PC-9 (cell line): ENCODE data around the gene TCP11L2.

Experiments used
- EZH2 ChIP-seq: fragments of 200-600 bp; sonication (generic); IDR thresholded peaks from 2 replicates; pipeline ENCODE4 v1.8.0; 2017; ENCODE audit warnings: antibody characterized with exemption, low read depth
- TF ChIP-seq, protein P1 (sequence below): fragments of 200-600 bp; sonication (generic); conservative IDR thresholded peaks from 2 replicates; pipeline ENCODE4 v1.6.1; 2017; ENCODE audit warnings: mixed run types, antibody characterized with exemption, mild to moderate bottlenecking, moderate library complexity

- TF ChIP-seq, protein P1, sequence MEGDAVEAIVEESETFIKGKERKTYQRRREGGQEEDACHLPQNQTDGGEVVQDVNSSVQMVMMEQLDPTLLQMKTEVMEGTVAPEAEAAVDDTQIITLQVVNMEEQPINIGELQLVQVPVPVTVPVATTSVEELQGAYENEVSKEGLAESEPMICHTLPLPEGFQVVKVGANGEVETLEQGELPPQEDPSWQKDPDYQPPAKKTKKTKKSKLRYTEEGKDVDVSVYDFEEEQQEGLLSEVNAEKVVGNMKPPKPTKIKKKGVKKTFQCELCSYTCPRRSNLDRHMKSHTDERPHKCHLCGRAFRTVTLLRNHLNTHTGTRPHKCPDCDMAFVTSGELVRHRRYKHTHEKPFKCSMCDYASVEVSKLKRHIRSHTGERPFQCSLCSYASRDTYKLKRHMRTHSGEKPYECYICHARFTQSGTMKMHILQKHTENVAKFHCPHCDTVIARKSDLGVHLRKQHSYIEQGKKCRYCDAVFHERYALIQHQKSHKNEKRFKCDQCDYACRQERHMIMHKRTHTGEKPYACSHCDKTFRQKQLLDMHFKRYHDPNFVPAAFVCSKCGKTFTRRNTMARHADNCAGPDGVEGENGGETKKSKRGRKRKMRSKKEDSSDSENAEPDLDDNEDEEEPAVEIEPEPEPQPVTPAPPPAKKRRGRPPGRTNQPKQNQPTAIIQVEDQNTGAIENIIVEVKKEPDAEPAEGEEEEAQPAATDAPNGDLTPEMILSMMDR: no peak
- no peak for TF ChIP-seq EZH2
Measured at GRCh38 chr12:106254724-106255123, 47.8 kb upstream of the TCP11L2 start.
